Measurements from ENCODE around the gene ITFG2.

- TF ChIP-seq POLR2AphosphoS5 (IDR thresholded peaks at IDR 0.05) (no peak), POLR2A (IDR thresholded peaks at IDR 0.05) (no peak), CTCF (IDR thresholded peaks at IDR 0.05) (no peak), EP300 (IDR thresholded peaks at IDR 0.05) (no peak)
Observed at GRCh38 chr12:2862876-2863275, 50.4 kb downstream of the ITFG2 start.
